Activated CD8-positive, alpha-beta T cell treated with anti-CD3 and anti-CD28 coated beads for 36 hours (primary cell): ENCODE data around the gene GCSAML. TPM values are rescaled to one million over a fixed set of nuclear protein-coding genes. Genes with fewer than 3 reads are reported as not detected.
A peak's percentile ranks its signal among the peaks of the same experiment; 100 is the strongest.
"Not testable (repeated sequence)": the region's sequence is repeated elsewhere in the genome, so short reads cannot be mapped to it uniquely, and the experiment has no call there.

Source experiments
- ATAC-seq: fragments of 200-7000 bp; cut with Tn5 transposase; one replicate; pipeline ENCODE4 v1.10.0; 2021; ENCODE audit warnings: mild to moderate bottlenecking, moderate library complexity
- CTCF ChIA-PET: fragments of 350-600 bp; sonication (Branson Sonifier 250); formaldehyde crosslinking; loops from one replicate; lab custom pipeline; 2021; ENCODE audit warnings: antibody characterized with exemption; lab: Charles Lee
- POLR2A ChIA-PET: fragments of 350-600 bp; sonication (Branson Sonifier 250); formaldehyde crosslinking; loops from one replicate; lab custom pipeline; 2021; ENCODE audit warnings: antibody characterized with exemption; lab: Charles Lee
- DNase-seq: peaks from one replicate; pipeline ENCODE4 v3.0.0-alpha.2; 2020
- H3K27ac Mint-ChIP-seq: one replicate; pipeline ENCODE4 v1.8.0; 2021; ENCODE audit warnings: mild to moderate bottlenecking, mixed read lengths
- H3K27me3 Mint-ChIP-seq: one replicate; pipeline ENCODE4 v1.8.0; 2021; ENCODE audit warnings: mixed read lengths
- H3K36me3 Mint-ChIP-seq: one replicate; pipeline ENCODE4 v1.8.0; 2021; ENCODE audit warnings: low read depth, mixed read lengths
- H3K4me1 Mint-ChIP-seq: one replicate; pipeline ENCODE4 v1.8.0; 2021; ENCODE audit warnings: low read depth, mixed read lengths
- H3K4me3 Mint-ChIP-seq: one replicate; pipeline ENCODE4 v1.8.0; 2021; ENCODE audit warnings: mild to moderate bottlenecking, moderate library complexity, mixed read lengths
- H3K9me3 Mint-ChIP-seq: one replicate; pipeline ENCODE4 v1.8.0; 2021; ENCODE audit warnings: mixed read lengths
- intact Hi-C: fragments of 100-400 bp; cut with micrococcal nuclease; formaldehyde crosslinking; loops from one replicate; pipeline ENCODE4 v1.10.0; 2022
- total RNA-seq, 2 experiments: library from RNA; stranded (reverse); gene quantifications; one replicate each; pipeline ENCODE4 v1.2.3, GENCODE V29; 2021
- TF ChIP-seq, protein P1 (sequence below): fragments of 200-600 bp; IDR thresholded peaks from one replicate; pipeline ENCODE4 v1.8.0; 2022; ENCODE audit warnings: antibody characterized with exemption, mild to moderate bottlenecking

Gene GCSAML
- under 1 TPM; 0.16 to 0.27 TPM for total RNA-seq

DNA sequence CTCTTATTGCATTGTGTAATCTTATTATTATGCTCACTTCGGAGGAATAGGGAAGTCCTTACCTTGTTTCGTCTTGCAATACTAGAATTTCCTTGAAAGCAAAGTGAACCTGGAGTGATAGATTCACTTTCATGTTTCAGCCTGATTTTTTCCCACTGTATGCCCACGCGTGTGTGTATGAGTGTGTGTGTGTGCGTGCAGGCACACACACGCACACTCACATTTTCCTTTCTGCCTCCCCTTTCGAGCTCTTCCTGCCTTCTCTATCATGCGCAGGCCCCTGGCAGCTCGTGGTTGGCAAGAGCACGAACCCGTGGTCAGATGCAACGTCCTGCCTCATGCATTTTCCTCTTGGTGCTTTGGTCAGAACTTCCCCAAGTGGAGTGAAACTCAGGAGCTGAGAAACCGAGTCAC is at the start of gene GCSAML:
GCSAML (plus strand) TSS at position 366 of the 414 bp plus-strand sequence. CDS start 58 bp downstream, outside the sequence.
- Mint-ChIP-seq H3K27ac (no peak within 1 kb of the TSS), H3K27me3 (peaks cover 14% of the 10 kb centered on the region), H3K36me3 (no peaks in the 10 kb centered on the region), H3K4me1 (peaks cover 13% of the 10 kb centered on the region), H3K4me3 (no peak within 1 kb of the TSS), H3K9me3 (no peaks in the 10 kb centered on the region)
- DNase-seq (peak; percentile 19), ATAC-seq (peak; percentile 47)
- POLR2A ChIA-PET, result no interaction called here
- TF ChIP-seq, protein P1, sequence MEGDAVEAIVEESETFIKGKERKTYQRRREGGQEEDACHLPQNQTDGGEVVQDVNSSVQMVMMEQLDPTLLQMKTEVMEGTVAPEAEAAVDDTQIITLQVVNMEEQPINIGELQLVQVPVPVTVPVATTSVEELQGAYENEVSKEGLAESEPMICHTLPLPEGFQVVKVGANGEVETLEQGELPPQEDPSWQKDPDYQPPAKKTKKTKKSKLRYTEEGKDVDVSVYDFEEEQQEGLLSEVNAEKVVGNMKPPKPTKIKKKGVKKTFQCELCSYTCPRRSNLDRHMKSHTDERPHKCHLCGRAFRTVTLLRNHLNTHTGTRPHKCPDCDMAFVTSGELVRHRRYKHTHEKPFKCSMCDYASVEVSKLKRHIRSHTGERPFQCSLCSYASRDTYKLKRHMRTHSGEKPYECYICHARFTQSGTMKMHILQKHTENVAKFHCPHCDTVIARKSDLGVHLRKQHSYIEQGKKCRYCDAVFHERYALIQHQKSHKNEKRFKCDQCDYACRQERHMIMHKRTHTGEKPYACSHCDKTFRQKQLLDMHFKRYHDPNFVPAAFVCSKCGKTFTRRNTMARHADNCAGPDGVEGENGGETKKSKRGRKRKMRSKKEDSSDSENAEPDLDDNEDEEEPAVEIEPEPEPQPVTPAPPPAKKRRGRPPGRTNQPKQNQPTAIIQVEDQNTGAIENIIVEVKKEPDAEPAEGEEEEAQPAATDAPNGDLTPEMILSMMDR, result no peak
- CTCF ChIA-PET, result no interaction called here
- intact Hi-C loops, result no loop called here

DNA sequence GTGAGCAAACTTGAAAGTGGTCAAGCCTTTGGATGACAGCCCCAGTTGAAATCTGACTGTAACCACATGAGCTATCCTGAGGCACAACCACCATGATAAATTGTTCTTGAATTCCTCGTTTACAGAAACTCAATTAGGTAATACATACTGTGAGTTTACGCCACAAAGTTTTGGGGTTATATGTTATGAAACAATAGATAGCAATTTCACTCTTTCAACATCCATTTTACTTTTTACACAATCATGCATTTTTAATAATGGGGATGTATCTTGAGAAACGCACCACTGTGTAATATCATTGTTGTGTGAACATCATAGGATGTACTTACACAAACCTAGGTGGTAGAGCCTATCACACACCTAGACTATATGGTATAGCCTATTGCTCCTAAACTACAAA is 48.1 kb upstream of the GCSAML start:
- peaks cover 8% of the 10 kb centered on the region for H3K27me3 Mint-ChIP-seq
- no peak overlapping the region for H3K4me3 Mint-ChIP-seq
- no peaks in the 10 kb centered on the region for H3K9me3 Mint-ChIP-seq
- TF ChIP-seq, protein P1, result no peak
- no peaks in the 10 kb centered on the region for H3K4me1 Mint-ChIP-seq
- no peak overlapping the region for H3K27ac Mint-ChIP-seq
- POLR2A ChIA-PET, result no interaction called here
- no peak for ATAC-seq
- intact Hi-C loops, result no loop called here
- no peak for DNase-seq
- no peaks in the 10 kb centered on the region for H3K36me3 Mint-ChIP-seq
- CTCF ChIA-PET, result interaction anchor here (0.8 to 1.3 kb wide), 3 partner anchors 29 to 111 kb away, joined by 3 read pairs; no protein-coding TSS in a partner anchor

DNA sequence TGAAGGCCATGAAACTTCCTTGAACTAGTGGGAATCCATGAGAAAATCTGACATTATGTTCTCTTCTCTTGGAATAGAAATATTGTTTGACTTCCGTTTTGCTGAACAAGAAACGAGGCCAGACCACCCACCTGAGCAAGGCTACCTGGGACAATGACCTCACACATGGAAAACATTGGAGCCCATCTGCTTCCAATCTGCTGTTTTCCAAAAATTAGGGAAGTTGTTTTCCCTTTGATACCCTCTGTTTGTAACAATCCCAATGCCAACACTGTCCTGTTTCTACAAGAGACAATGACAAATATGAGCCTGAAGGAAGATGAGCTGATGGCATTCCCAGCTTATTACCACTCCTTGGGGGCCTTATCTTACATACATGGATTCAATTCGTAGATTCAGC is 42.1 kb upstream of the GCSAML start:
- no peaks in the 10 kb centered on the region for H3K9me3 Mint-ChIP-seq
- H3K4me1 Mint-ChIP-seq, result no peaks in the 10 kb centered on the region
- no peaks in the 10 kb centered on the region for H3K36me3 Mint-ChIP-seq
- ATAC-seq (no peak), DNase-seq (no peak)
- CTCF ChIA-PET, result no interaction called here
- H3K4me3 Mint-ChIP-seq, result no peak overlapping the region
- H3K27ac Mint-ChIP-seq, result no peak overlapping the region
- POLR2A ChIA-PET, result no interaction called here
- intact Hi-C loops, result no loop called here
- TF ChIP-seq, protein P1, result no peak
- H3K27me3 Mint-ChIP-seq, result peaks cover 3% of the 10 kb centered on the region

DNA sequence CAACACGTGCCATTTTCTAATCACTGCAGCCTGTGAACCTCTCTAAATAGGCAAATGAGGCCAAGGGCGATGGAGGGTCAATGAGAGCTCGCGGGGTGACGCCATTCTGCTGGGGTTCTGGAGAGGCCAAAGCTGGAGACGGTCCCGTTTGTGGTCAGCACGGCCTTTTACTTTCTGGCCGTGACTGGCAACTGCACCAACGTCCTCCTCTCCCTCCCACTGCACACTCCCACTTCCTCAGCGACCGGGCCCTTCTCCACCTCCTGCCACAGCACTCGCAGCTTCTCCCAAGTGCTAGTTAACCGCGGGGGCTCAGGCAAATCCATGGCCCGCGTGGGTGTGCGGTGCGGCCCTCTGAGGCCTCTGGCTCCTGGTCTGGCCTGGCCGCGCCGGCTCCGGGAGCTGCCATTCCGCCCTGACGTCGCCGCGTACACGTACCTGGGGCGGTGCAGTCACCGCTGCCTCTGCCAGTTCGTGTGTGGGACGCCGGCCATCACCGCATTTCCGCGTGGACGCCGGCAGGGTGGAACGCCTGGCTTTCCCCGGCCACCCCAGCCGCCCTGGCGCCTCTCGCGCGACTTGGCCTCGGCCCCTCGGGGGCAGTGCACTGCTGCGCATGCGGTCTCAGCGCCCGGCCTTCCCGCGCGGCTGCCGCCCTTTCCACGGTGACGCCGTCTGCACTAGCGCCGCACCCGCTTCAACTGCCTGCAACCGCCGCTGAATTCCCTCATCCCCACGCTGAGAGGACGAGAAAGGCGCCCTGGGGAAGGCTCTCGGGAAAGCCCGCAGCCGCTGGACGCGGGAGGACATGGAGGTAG is 30.9 kb upstream of the GCSAML start:
- no peak for DNase-seq
- H3K9me3 Mint-ChIP-seq, result no peaks in the 10 kb centered on the region
- H3K27ac Mint-ChIP-seq, result no peak overlapping the region
- H3K4me1 Mint-ChIP-seq, result no peaks in the 10 kb centered on the region
- H3K27me3 Mint-ChIP-seq, result peaks cover 2% of the 10 kb centered on the region
- no peak for ATAC-seq
- ChIA-PET CTCF (no interaction called here), POLR2A (no interaction called here)
- no peak overlapping the region for H3K4me3 Mint-ChIP-seq
- TF ChIP-seq, protein P1, result no peak
- H3K36me3 Mint-ChIP-seq, result no peaks in the 10 kb centered on the region
- intact Hi-C loops, result no loop called here

DNA sequence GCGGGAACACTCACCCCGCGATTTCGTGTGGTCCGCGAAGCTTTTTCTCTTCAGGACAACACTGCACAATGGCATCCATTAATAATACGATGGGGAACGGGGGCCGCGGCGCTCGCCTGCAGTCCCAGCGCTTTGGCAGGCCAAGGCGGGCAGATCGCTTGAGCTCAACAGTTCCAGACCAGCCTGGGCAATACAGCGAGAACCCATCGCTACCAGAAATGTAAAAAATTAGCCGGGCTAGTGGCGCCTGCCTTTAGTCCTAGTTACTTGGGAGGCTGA is 30.4 kb upstream of the GCSAML start:
- CTCF ChIA-PET, result no interaction called here
- Mint-ChIP-seq H3K9me3 (no peaks in the 10 kb centered on the region), H3K4me1 (no peaks in the 10 kb centered on the region), H3K36me3 (no peaks in the 10 kb centered on the region), H3K4me3 (no peak overlapping the region), H3K27ac (no peak overlapping the region), H3K27me3 (peaks cover 2% of the 10 kb centered on the region)
- POLR2A ChIA-PET, result no interaction called here
- TF ChIP-seq, protein P1, result no peak
- ATAC-seq, result no peak
- intact Hi-C loops, result no loop called here
- DNase-seq, result no peak

DNA sequence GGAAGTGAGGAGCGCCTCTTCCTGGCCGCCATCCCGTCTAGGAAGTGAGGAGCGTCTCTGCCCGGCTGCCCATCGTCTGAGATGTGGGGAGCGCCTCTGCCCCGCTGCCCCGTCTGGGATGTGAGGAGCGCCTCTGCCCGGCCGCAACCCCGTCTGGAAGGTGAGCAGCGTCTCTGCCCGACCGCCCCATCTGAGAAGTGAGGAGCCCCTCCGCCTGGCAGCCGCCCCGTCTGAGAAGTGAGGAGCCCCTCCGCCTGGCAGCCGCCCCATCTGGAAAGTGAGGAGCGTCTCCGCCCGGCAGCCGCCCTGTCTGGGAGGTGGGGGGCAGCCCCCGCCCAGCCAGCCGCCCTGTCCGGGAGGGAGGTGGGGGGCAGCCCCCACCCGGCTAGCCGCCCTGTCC is 27.0 kb upstream of the GCSAML start:
- CTCF ChIA-PET, H3K9me3 Mint-ChIP-seq, DNase-seq, intact Hi-C loops, H3K27ac Mint-ChIP-seq, ATAC-seq, H3K4me1 Mint-ChIP-seq, H3K36me3 Mint-ChIP-seq, POLR2A ChIA-PET, H3K4me3 Mint-ChIP-seq, H3K27me3 Mint-ChIP-seq: not testable (repeated sequence)
